ENCODE measurements around the gene DYNC2LI1.

DYNC2LI1 gene

DNA sequence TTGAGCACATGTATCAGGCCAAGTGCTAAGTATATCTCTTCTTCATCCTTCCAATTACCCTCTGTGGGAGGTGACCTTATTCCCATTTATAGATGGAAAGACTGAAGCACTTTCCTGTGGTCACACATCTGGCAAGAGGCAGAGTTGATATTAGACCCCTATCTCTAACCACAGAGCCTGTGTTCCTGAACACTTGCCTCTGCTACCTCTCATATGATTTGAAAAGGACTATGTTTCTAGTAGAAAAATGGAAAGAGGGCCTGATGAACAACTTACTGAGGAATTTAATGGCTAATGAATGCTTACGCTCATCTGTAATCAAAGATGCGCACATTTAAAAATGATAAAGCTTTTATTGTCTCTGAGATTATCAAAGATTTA is 46.2 kb upstream of the DYNC2LI1 start:
- no peaks in the 10 kb centered on the region for H4K20me1 ChIP-seq (ENCODE audit: insufficient read depth, low read length, poor library complexity, severe bottlenecking)
- H3F3A ChIP-seq (ENCODE audit: low read depth), result no peaks in the 10 kb centered on the region
- H3K4me2 ChIP-seq (ENCODE audit: low read depth, low read length, poor library complexity, severe bottlenecking), result no peak overlapping the region
- H3K4me3 ChIP-seq (ENCODE audit: low read length, poor library complexity, severe bottlenecking), result no peak overlapping the region
- H3K27me3 ChIP-seq (ENCODE audit: insufficient read depth, low read length, poor library complexity, severe bottlenecking), result no peaks in the 10 kb centered on the region
- H3K4me1 ChIP-seq (ENCODE audit: insufficient read depth, low read length, poor library complexity, severe bottlenecking), result no peaks in the 10 kb centered on the region
- H3K79me2 ChIP-seq (ENCODE audit: insufficient read depth, low read length), result no peaks in the 10 kb centered on the region
- no peaks in the 10 kb centered on the region for H3K9me2 ChIP-seq (replicated peaks; ENCODE audit: low read depth, low read length)
- H3K9me3 ChIP-seq (ENCODE audit: insufficient read depth, low read depth, low read length), result no peaks in the 10 kb centered on the region
- no peaks in the 10 kb centered on the region for H3K36me3 ChIP-seq (ENCODE audit: insufficient read depth, low read length)
- TF ChIP-seq, protein P1, sequence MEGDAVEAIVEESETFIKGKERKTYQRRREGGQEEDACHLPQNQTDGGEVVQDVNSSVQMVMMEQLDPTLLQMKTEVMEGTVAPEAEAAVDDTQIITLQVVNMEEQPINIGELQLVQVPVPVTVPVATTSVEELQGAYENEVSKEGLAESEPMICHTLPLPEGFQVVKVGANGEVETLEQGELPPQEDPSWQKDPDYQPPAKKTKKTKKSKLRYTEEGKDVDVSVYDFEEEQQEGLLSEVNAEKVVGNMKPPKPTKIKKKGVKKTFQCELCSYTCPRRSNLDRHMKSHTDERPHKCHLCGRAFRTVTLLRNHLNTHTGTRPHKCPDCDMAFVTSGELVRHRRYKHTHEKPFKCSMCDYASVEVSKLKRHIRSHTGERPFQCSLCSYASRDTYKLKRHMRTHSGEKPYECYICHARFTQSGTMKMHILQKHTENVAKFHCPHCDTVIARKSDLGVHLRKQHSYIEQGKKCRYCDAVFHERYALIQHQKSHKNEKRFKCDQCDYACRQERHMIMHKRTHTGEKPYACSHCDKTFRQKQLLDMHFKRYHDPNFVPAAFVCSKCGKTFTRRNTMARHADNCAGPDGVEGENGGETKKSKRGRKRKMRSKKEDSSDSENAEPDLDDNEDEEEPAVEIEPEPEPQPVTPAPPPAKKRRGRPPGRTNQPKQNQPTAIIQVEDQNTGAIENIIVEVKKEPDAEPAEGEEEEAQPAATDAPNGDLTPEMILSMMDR (conservative IDR thresholded peaks at IDR 0.05; ENCODE audit: low read length), result no peak
- no peak for TF ChIP-seq EZH2phosphoT487 (IDR thresholded peaks at IDR 0.05; ENCODE audit: borderline replicate concordance)
- no peak overlapping the region for H3K9ac ChIP-seq (ENCODE audit: low read depth, low read length, poor library complexity, severe bottlenecking)
- no peak overlapping the region for H2AFZ ChIP-seq (ENCODE audit: low read length)

DNA sequence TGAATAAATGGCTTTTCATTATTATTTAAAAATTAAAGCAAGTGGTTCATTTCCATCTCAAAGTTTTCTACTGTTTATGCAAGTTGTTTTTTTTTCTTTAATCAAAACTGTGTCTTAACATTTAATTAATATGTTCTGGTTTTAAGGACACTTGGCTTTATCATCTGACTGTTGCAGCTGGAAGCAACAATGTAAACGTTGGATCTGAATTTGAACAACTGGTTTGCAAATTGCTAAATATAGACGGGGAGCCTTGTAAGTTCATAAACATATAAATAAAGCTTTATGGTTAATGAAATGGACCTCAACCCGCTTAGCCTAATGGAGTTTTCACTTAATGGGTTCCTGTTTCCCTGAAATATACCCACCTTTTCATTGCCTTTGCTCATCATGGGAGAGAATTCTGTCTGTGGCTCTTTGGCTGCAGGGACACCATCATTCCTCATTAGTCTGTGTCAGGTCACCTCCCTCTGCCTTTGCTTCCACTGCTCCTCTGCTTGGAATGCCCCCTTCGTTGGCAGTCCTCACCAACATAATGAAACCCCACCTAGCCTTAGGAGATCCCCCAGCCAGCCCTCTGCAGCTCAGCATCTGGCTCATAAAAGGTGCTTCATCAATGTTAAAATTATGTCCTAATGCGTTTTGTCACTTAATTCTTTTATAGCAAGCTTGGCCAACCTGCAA is 44.2 kb upstream of the DYNC2LI1 start:
- Histone ChIP-seq H3K4me3 (ENCODE audit: low read length, poor library complexity, severe bottlenecking) (no peak overlapping the region), H4K20me1 (ENCODE audit: insufficient read depth, low read length, poor library complexity, severe bottlenecking) (no peaks in the 10 kb centered on the region), H3K4me2 (ENCODE audit: low read depth, low read length, poor library complexity, severe bottlenecking) (no peak overlapping the region), H2AFZ (ENCODE audit: low read length) (no peak overlapping the region), H3F3A (ENCODE audit: low read depth) (no peaks in the 10 kb centered on the region), H3K4me1 (ENCODE audit: insufficient read depth, low read length, poor library complexity, severe bottlenecking) (no peaks in the 10 kb centered on the region), H3K9ac (ENCODE audit: low read depth, low read length, poor library complexity, severe bottlenecking) (no peak overlapping the region), H3K9me2 (replicated peaks; ENCODE audit: low read depth, low read length) (no peaks in the 10 kb centered on the region), H3K79me2 (ENCODE audit: insufficient read depth, low read length) (no peaks in the 10 kb centered on the region), H3K27me3 (ENCODE audit: insufficient read depth, low read length, poor library complexity, severe bottlenecking) (no peaks in the 10 kb centered on the region), H3K9me3 (ENCODE audit: insufficient read depth, low read depth, low read length) (no peaks in the 10 kb centered on the region), H3K36me3 (ENCODE audit: insufficient read depth, low read length) (no peaks in the 10 kb centered on the region)
- TF ChIP-seq, protein P1 (conservative IDR thresholded peaks at IDR 0.05; ENCODE audit: low read length), result no peak
- no peak for TF ChIP-seq EZH2phosphoT487 (IDR thresholded peaks at IDR 0.05; ENCODE audit: borderline replicate concordance)

DNA sequence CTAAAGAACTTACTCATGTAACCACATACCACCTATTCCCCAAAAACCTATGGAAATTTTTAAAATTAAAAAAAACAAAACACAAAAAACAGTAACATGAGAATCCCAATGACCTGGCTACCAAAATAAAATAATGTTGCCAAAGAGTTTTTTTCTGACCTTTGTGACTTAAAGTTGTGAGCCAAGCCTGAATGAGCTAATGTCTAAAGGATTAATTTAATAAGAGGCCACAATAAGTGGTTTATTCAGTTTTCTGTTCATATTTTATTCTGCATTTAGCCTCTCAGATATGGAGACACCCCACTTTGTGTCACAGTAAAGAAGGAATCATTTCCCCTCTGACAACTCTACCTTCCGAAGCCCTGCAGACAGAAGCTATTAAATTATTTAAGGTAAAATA is 42.6 kb upstream of the DYNC2LI1 start:
- Histone ChIP-seq H3K9me3 (ENCODE audit: insufficient read depth, low read depth, low read length) (no peaks in the 10 kb centered on the region), H3K36me3 (ENCODE audit: insufficient read depth, low read length) (no peaks in the 10 kb centered on the region), H3K79me2 (ENCODE audit: insufficient read depth, low read length) (no peaks in the 10 kb centered on the region), H3K4me2 (ENCODE audit: low read depth, low read length, poor library complexity, severe bottlenecking) (no peak overlapping the region), H3K4me1 (ENCODE audit: insufficient read depth, low read length, poor library complexity, severe bottlenecking) (no peaks in the 10 kb centered on the region), H3K9ac (ENCODE audit: low read depth, low read length, poor library complexity, severe bottlenecking) (no peak overlapping the region), H3F3A (ENCODE audit: low read depth) (no peaks in the 10 kb centered on the region), H4K20me1 (ENCODE audit: insufficient read depth, low read length, poor library complexity, severe bottlenecking) (no peaks in the 10 kb centered on the region), H2AFZ (ENCODE audit: low read length) (no peak overlapping the region), H3K27me3 (ENCODE audit: insufficient read depth, low read length, poor library complexity, severe bottlenecking) (no peaks in the 10 kb centered on the region), H3K9me2 (replicated peaks; ENCODE audit: low read depth, low read length) (no peaks in the 10 kb centered on the region), H3K4me3 (ENCODE audit: low read length, poor library complexity, severe bottlenecking) (no peak overlapping the region)
- no peak for TF ChIP-seq EZH2phosphoT487 (IDR thresholded peaks at IDR 0.05; ENCODE audit: borderline replicate concordance)
- TF ChIP-seq, protein P1 (conservative IDR thresholded peaks at IDR 0.05; ENCODE audit: low read length), result no peak
